ENCODE measurements around the gene BPIFB2. TPM values are rescaled to one million over a fixed set of nuclear protein-coding genes. Genes with fewer than 3 reads are reported as not detected.

Gene BPIFB2
- total RNA-seq, 4 donors from 2014 or later: 0.13 to 138 (median 0.15) TPM; not detected in 1

DNA sequence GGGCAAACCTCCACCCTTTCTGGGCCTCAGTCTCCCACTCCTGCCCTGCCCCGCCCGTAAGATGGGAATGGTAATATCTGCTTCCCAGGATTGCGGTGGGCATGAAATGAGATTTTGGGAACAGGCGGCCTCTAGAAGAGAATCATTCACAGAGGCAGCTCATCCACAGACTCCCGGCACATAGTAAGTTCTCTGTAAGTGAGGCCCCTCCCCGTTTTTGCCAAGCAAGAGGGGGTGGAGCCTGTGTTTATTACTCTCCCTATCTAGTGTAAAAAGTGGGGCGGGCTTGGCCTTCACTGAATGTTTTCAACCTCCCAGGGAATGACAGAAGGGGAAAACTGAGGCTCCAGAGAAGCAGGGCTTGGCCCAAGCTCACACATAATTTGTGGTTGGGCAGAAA is 23.3 kb upstream of the BPIFB2 start:
- Histone ChIP-seq H3K4me1 (peaks cover 0 to 9% (median 0%) of the 10 kb centered on the region in 3 donors), H3K27me3 (peaks cover 16% of the 10 kb centered on the region), H3K27ac (no peak overlapping the region), H3K36me3 (no peaks in the 10 kb centered on the region), H3K9me3 (no peaks in the 10 kb centered on the region), H3K4me3 (no peak overlapping the region)
- TF ChIP-seq CTCF (IDR thresholded peaks at IDR 0.05) (no peak), POLR2AphosphoS5 (IDR thresholded peaks at IDR 0.05) (no peak), EP300 (IDR thresholded peaks at IDR 0.05) (no peak), POLR2A (IDR thresholded peaks at IDR 0.05) (no peak)
- no peak for ATAC-seq
- WGBS, 2 donors (ENCODE audit: low coverage in 1 of 2): 60 to 67% methylated on average over 1 to 5 of the region's 7 CpGs

- no peaks in the 10 kb centered on the region for H3K9me3 ChIP-seq
- H3K4me3 ChIP-seq: no peak overlapping the region
- ATAC-seq: no peak
- no peak overlapping the region for H3K27ac ChIP-seq
- H3K4me1 ChIP-seq: peaks cover 0 to 9% (median 0%) of the 10 kb centered on the region in 3 donors
- WGBS, 2 donors (ENCODE audit: low coverage in 1 of 2): 63 to 77% methylated on average over 3 to 4 of the region's 9 CpGs
- no peak for TF ChIP-seq EP300 (IDR thresholded peaks at IDR 0.05)
- no peak for TF ChIP-seq POLR2A (IDR thresholded peaks at IDR 0.05)
- TF ChIP-seq POLR2AphosphoS5 (IDR thresholded peaks at IDR 0.05): no peak
- TF ChIP-seq CTCF (IDR thresholded peaks at IDR 0.05): no peak
- H3K36me3 ChIP-seq: no peaks in the 10 kb centered on the region
- H3K27me3 ChIP-seq: peaks cover 10% of the 10 kb centered on the region
Measured at GRCh38 chr20:32984631-32985354, 22.7 kb upstream of the BPIFB2 start.

DNA sequence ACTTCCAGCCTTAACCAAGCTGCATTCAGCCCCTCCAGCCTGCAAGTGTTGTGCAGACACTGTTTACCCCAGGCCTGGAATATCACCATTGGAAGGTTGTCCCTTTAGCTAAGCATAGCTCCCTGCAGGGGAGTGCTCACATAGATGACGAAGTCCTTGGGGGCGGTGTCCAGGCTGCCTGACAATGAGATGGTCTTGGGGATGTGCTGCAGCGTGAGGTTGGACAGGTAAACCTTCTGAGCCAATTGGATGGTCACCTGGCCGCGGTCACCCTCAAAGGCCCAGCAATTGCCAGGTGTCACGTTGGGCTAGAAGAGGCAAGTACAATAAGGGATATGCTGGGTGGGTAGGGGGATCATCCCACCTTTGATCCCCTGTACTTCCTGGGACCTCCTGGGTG is 21.9 kb upstream of the BPIFB2 start:
- peaks cover 0 to 9% (median 0%) of the 10 kb centered on the region in 3 donors for H3K4me1 ChIP-seq
- H3K27me3 ChIP-seq: peaks cover 5% of the 10 kb centered on the region
- H3K27ac ChIP-seq: no peak overlapping the region
- ATAC-seq: no peak
- TF ChIP-seq POLR2AphosphoS5 (IDR thresholded peaks at IDR 0.05) (no peak), POLR2A (IDR thresholded peaks at IDR 0.05) (no peak), CTCF (IDR thresholded peaks at IDR 0.05) (no peak)
- H3K9me3 ChIP-seq: no peaks in the 10 kb centered on the region
- 100% methylated on average over 1 of the region's 6 CpGs; no CpG with 5 or more reads in 1 of the 2 donors for WGBS, 2 donors (ENCODE audit: low coverage in 1 of 2)
- no peak overlapping the region for H3K4me3 ChIP-seq
- H3K36me3 ChIP-seq: no peaks in the 10 kb centered on the region

DNA sequence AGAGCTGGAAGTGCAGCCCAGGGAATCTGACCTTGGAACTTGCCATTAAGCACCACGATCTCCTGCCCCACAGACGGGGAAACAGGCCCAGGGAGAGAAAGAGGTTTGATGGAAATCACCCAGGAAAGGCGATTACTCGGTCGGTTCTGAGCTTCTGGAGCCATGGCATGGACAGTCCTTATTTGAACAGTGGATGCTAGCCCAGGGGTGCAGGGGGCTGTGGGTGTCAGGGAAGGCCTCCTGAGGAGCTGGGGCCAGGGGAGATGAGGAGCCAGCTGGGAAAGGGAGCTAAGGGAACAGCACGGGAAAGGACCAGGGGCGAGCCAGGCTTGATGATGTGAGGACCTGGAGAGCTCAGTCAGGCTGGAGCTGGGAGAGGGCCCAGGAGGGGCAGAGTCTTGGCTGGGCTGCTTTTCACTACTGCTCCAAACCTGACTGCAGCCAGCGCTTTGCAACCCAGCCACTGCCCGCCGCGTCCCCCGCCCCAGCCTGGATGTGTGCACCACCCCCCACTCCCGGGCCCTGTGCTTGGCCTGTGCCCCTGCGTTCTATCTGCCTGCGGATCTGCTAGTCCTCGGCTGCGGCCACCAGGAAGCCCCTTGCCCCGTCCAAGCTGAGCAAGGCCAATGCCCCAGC is 21.1 kb upstream of the BPIFB2 start:
- Histone ChIP-seq H3K27me3 (peaks cover 12% of the 10 kb centered on the region), H3K9me3 (no peaks in the 10 kb centered on the region), H3K4me1 (peaks cover 0 to 9% (median 0%) of the 10 kb centered on the region in 3 donors), H3K36me3 (no peaks in the 10 kb centered on the region), H3K4me3 (no peak overlapping the region), H3K27ac (no peak overlapping the region)
- no peak for ATAC-seq
- WGBS, 2 donors (ENCODE audit: low coverage in 1 of 2): 56 to 89% methylated on average over 2 of the region's 18 CpGs
- TF ChIP-seq CTCF (IDR thresholded peaks at IDR 0.05) (no peak), POLR2AphosphoS5 (IDR thresholded peaks at IDR 0.05) (no peak), EP300 (IDR thresholded peaks at IDR 0.05) (no peak), POLR2A (IDR thresholded peaks at IDR 0.05) (no peak)
